Left lung (tissue), 10 donors: Measurements from ENCODE around the gene PLEKHG3. TPM values are rescaled to one million over a fixed set of nuclear protein-coding genes. Genes with fewer than 3 reads are reported as not detected.

Experiments
- ATAC-seq: fragments of 200-7000 bp; cut with Tn5 transposase; one replicate; pipeline ENCODE4 v1.9.1; 2020; ENCODE audit warnings: moderate library complexity
- DNase-seq, 4 donors: peaks; one replicate each; pipeline ENCODE4 v3.0.0-alpha.2; 2013 to 2020
- H3K27ac ChIP-seq, 2 donors: fragments of 200-600 bp; sonication (generic) in 1 of 2; one replicate each; pipeline versions ENCODE4 v1.5.0 to v1.8.0; 2020 to 2021
- H3K27me3 ChIP-seq, 2 donors: fragments of 200-600 bp; sonication (generic) in 1 of 2; one replicate each; pipeline versions ENCODE4 v1.5.0 to v1.8.0; 2020 to 2021
- H3K36me3 ChIP-seq, 2 donors: fragments of 200-600 bp; sonication (generic) in 1 of 2; one replicate each; pipeline versions ENCODE4 v1.5.0 to v1.8.0; 2020 to 2021
- H3K4me1 ChIP-seq, 2 donors: fragments of 200-600 bp; one replicate each; pipeline ENCODE4 v1.8.0; 2021
- H3K4me3 ChIP-seq, 2 donors: fragments of 200-600 bp; sonication (generic) in 1 of 2; one replicate each; pipeline versions ENCODE4 v1.5.0 to v1.8.0; 2020 to 2021; ENCODE audit warnings: mild to moderate bottlenecking in 1 of 2
- H3K9me3 ChIP-seq, 2 donors: fragments of 200-600 bp; sonication (generic) in 1 of 2; one replicate each; pipeline versions ENCODE4 v1.5.0 to v1.8.0; 2020 to 2021
- CTCF ChIP-seq, 2 donors: fragments of 200-600 bp; sonication (generic) in 1 of 2; IDR thresholded peaks; one replicate each; pipeline versions ENCODE4 v1.5.0 to v1.8.0; 2021; ENCODE audit warnings: antibody characterized with exemption in 2 of 2
- intact Hi-C, 2 donors: fragments of 100-400 bp; cut with DNase I; formaldehyde crosslinking; loops; one replicate each; pipeline versions ENCODE4 v1.11.2 to v1.14.2; 2022
- polyA plus RNA-seq, 6 donors: library from polyadenylated mRNA; unstranded; fragments of 120-200 nt; gene quantifications; one replicate each; pipeline ENCODE4 v1.2.1, GENCODE V29; 2013; ENCODE audit not compliant: insufficient read length in 6 of 6
- total RNA-seq, 2 donors: library from RNA; stranded (reverse); fragmentation: NEBNext Ultra II Directional; extraction: Animal tissue kit (Norgen Biotek cat#: 25700); gene quantifications; one replicate each; pipeline ENCODE4 v1.2.1, GENCODE V29; 2021
- donor health status: DM: no; HTN: yes; CAD: no.
- donor health status: DM: no; HTN: no; CAD: no.

PLEKHG3 gene
- total and polyA plus RNA-seq, 8 donors: 31.9 to 67.3 (median 56.0) TPM

GRCh38 chr14:64788706-64789105 lies 84.5 kb downstream of the PLEKHG3 start:
- Histone ChIP-seq H3K9me3 (no peaks in the 10 kb centered on the region), H3K27ac (no peak overlapping the region), H3K27me3 (no peaks in the 10 kb centered on the region), H3K36me3 (no peaks in the 10 kb centered on the region), H3K4me1 (no peaks in the 10 kb centered on the region), H3K4me3 (no peak overlapping the region)
- ATAC-seq: peak; percentile 67
- intact Hi-C loops: no loop called here
- no peak for TF ChIP-seq CTCF (IDR thresholded peaks at IDR 0.05)
- no peak for DNase-seq

GRCh38 chr14:64789696-64790095 lies 85.5 kb downstream of the PLEKHG3 start:
- DNase-seq (no peak), ATAC-seq (no peak)
- H3K36me3 ChIP-seq: no peaks in the 10 kb centered on the region
- TF ChIP-seq CTCF (IDR thresholded peaks at IDR 0.05): no peak
- H3K4me3 ChIP-seq: no peak overlapping the region
- no peak overlapping the region for H3K27ac ChIP-seq
- H3K27me3 ChIP-seq: no peaks in the 10 kb centered on the region
- no peaks in the 10 kb centered on the region for H3K4me1 ChIP-seq
- no peaks in the 10 kb centered on the region for H3K9me3 ChIP-seq
- intact Hi-C loops: no loop called here

- H3K27me3 ChIP-seq: no peaks in the 10 kb centered on the region
- no peaks in the 10 kb centered on the region for H3K36me3 ChIP-seq
Measured at GRCh38 chr14:64790478-64790877, 86.3 kb downstream of the PLEKHG3 start.

GRCh38 chr14:64792231-64792630 lies 88.0 kb downstream of the PLEKHG3 start:
- H3K36me3 ChIP-seq: no peaks in the 10 kb centered on the region
- no peaks in the 10 kb centered on the region for H3K27me3 ChIP-seq
- no peak overlapping the region for H3K27ac ChIP-seq
- H3K9me3 ChIP-seq: no peaks in the 10 kb centered on the region
- H3K4me3 ChIP-seq: no peak overlapping the region
- DNase-seq: no peak
- no peaks in the 10 kb centered on the region for H3K4me1 ChIP-seq
- no peak for TF ChIP-seq CTCF (IDR thresholded peaks at IDR 0.05)
- intact Hi-C loops: no loop called here
- no peak for ATAC-seq

More at GRCh38 chr14:64790478-64790877, 86.3 kb downstream of the PLEKHG3 start:
- Histone ChIP-seq H3K27ac (no peak overlapping the region), H3K4me1 (no peaks in the 10 kb centered on the region), H3K9me3 (no peaks in the 10 kb centered on the region), H3K4me3 (no peak overlapping the region)
- DNase-seq (no peak), ATAC-seq (no peak)
- no peak for TF ChIP-seq CTCF (IDR thresholded peaks at IDR 0.05)
- intact Hi-C loops: no loop called here

DNA sequence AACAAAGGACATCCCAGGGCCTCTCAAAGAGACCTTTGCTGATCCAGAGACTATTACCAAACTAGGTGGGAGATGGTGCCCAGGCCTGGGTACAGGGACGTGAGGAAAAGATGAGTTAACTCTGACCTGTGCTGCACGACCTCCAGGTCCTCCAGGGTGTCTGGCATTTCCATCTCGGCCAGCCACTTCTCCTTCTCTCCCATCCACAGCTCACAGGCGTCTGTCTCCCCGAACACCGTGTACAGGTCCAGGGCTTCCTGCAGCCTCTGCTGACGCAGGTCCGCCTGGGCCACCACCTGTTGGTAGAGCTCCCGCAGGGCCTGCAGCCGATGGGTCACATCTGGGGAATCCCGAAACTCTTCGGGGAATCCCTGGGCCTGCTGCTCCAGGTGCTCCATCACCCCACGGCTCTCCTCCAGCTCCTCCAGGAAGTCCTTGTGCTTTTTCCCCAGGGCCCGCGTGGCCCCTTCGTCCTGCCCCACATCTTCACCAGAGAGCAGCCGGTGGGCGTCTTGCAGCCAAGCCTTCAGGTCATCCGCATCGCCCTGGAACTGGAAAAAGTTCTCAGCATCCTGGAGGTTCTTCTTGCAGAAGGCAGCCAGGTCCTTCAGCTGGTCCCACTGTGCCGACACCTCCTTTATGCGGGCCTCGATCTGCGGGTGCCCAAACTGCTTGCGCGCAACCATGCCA lies 88.8 kb downstream of the PLEKHG3 start:
- TF ChIP-seq CTCF (IDR thresholded peaks at IDR 0.05): no peak
- Histone ChIP-seq H3K9me3 (no peaks in the 10 kb centered on the region), H3K4me3 (no peak overlapping the region), H3K27ac (no peak overlapping the region), H3K4me1 (no peaks in the 10 kb centered on the region), H3K27me3 (no peaks in the 10 kb centered on the region), H3K36me3 (no peaks in the 10 kb centered on the region)
- ATAC-seq: no peak
- DNase-seq: no peak
- intact Hi-C loops: no loop called here
